Keratinocyte (primary cell): ENCODE data around the gene PSMB2. TPM values are rescaled to one million over a fixed set of nuclear protein-coding genes. Genes with fewer than 3 reads are reported as not detected.
A peak's percentile ranks its signal among the peaks of the same experiment; 100 is the strongest.

Source experiments
- DNase-seq: peaks from one replicate; pipeline ENCODE4 v3.0.0-alpha.2; 2011; ENCODE audit warnings: low read depth, missing footprints, low spot score
- FAIRE-seq: peaks from 2 replicates; lab custom pipeline; 2011; peaks lifted over from hg19 to GRCh38; lab: Jason Lieb, UNC
- H2AFZ ChIP-seq: 2 replicates; pipeline ENCODE4 v1.6.0; 2012; ENCODE audit warnings: low read length, control low read depth, inconsistent platforms; ENCODE audit not compliant: control insufficient read depth
- H3K27ac ChIP-seq: 2 replicates; pipeline ENCODE4 v1.5.1; 2011; ENCODE audit warnings: low read length; ENCODE audit not compliant: control insufficient read depth, insufficient read depth
- H3K27me3 ChIP-seq: 3 replicates; pipeline ENCODE4 v1.6.0; 2011; ENCODE audit warnings: low read length; ENCODE audit not compliant: control insufficient read depth, insufficient read depth; ENCODE audit errors: extremely low read depth
- H3K36me3 ChIP-seq, 2 experiments: 2 replicates in 1 of 2; 3 replicates in 1 of 2; pipeline ENCODE4 v1.5.1; 2011; ENCODE audit warnings: low read length in 2 of 2, mild to moderate bottlenecking in 1 of 2; ENCODE audit not compliant: control insufficient read depth in 2 of 2, insufficient read depth in 2 of 2; ENCODE audit errors: extremely low read depth in 1 of 2
- H3K4me1 ChIP-seq: 3 replicates; pipeline ENCODE4 v1.5.1; 2011; ENCODE audit warnings: low read length; ENCODE audit not compliant: control insufficient read depth, insufficient read depth; ENCODE audit errors: extremely low read depth
- H3K4me2 ChIP-seq: 3 replicates; pipeline ENCODE4 v1.6.0; 2011; ENCODE audit warnings: low read depth, low read length; ENCODE audit not compliant: control insufficient read depth, insufficient read depth; ENCODE audit errors: extremely low read depth
- H3K4me3 ChIP-seq, 3 experiments: fragments of 200-600 bp in 1 of 3; sonication (generic) in 1 of 3; 2 replicates in 2 of 3; 3 replicates in 1 of 3; pipeline ENCODE4 v1.5.1; 2011 to 2016; ENCODE audit warnings: low read length in 3 of 3, mild to moderate bottlenecking in 3 of 3, control low read depth in 2 of 3, inconsistent platforms in 1 of 3, low read depth in 1 of 3, mixed read lengths in 1 of 3, mixed run types in 1 of 3, moderate library complexity in 1 of 3; ENCODE audit not compliant: control insufficient read depth in 2 of 3, insufficient read depth in 2 of 3; ENCODE audit errors: extremely low read depth in 1 of 3
- H3K79me2 ChIP-seq: 2 replicates; pipeline ENCODE4 v1.6.0; 2012; ENCODE audit warnings: low read length; ENCODE audit not compliant: control insufficient read depth, insufficient read depth
- H3K9ac ChIP-seq: 3 replicates; pipeline ENCODE4 v1.6.0; 2011; ENCODE audit warnings: low read length; ENCODE audit not compliant: control insufficient read depth, insufficient read depth; ENCODE audit errors: extremely low read depth
- H3K9me1 ChIP-seq: 3 replicates; pipeline ENCODE4 v1.6.0; 2011; ENCODE audit warnings: low read length; ENCODE audit not compliant: control insufficient read depth, insufficient read depth; ENCODE audit errors: extremely low read depth
- H3K9me3 ChIP-seq: 2 replicates; pipeline ENCODE4 v1.5.1; 2012; ENCODE audit warnings: low read depth, low read length; ENCODE audit not compliant: control insufficient read depth
- H4K20me1 ChIP-seq: 3 replicates; pipeline ENCODE4 v1.6.0; 2011; ENCODE audit warnings: low read length; ENCODE audit not compliant: control insufficient read depth, insufficient read depth; ENCODE audit errors: extremely low read depth
- CTCF ChIP-seq, 3 experiments: IDR thresholded peaks in 1 of 3; conservative IDR thresholded peaks in 1 of 3; optimal IDR thresholded peaks in 1 of 3; 2 replicates in 2 of 3; 3 replicates in 1 of 3; pipeline versions ENCODE3 to v1.5.1; 2011; ENCODE audit warnings: low read length in 3 of 3, mild to moderate bottlenecking in 3 of 3, moderate library complexity in 2 of 3, control low read depth in 1 of 3, inconsistent platforms in 1 of 3; ENCODE audit not compliant: insufficient read depth in 2 of 3; ENCODE audit errors: extremely low read depth in 1 of 3
- EZH2 ChIP-seq: IDR thresholded peaks from one replicate; pipeline ENCODE4 v1.6.1; 2012; ENCODE audit warnings: inconsistent platforms, mild to moderate bottlenecking, low read length, moderate library complexity
- dilution Hi-C: fragments of 300-500 bp; cut with MboI; formaldehyde crosslinking; loops from one replicate; pipeline ENCODE4 v1.7.0; 2020; ENCODE audit warnings: low sequenced_read_pairs; ENCODE audit not compliant: extremely low pct_ligation_motif_present
- polyA plus RNA-seq, 5 experiments: library from polyadenylated mRNA; depleted of rRNA in 3 of 5; stranded (reverse) in 3 of 5; stranded (forward) in 1 of 5; unstranded in 1 of 5; fragments of >200 nt; gene quantifications; 1 replicate in 1 of 5; 2 replicates in 3 of 5; 3 replicates in 1 of 5; pipeline versions ENCODE4 v1.2.1 to v1.2.3, GENCODE V29; 2011 to 2012; ENCODE audit warnings: missing spikeins in 2 of 5, low read depth in 1 of 5, low replicate concordance in 1 of 5

PSMB2 gene
- polyA plus RNA-seq, 1 donor (not counting 4 experiments of a cell fraction or from before 2014, with no cell fraction given) = 108 TPM

- H3K4me2 ChIP-seq = peak overlapping the region; percentile 86
- H3K9me1 ChIP-seq = no peaks in the 10 kb centered on the region
- H3K9me3 ChIP-seq = no peaks in the 10 kb centered on the region
- peak overlapping the region; percentile 71 to 95 (median 89) for H3K4me3 ChIP-seq
- H3K36me3 ChIP-seq = no peaks in the 10 kb centered on the region
- peaks cover 7% of the 10 kb centered on the region for H3K27me3 ChIP-seq
- dilution Hi-C loops = no loop called here
- H2AFZ ChIP-seq = peak overlapping the region; percentile 94
- peaks cover 3% of the 10 kb centered on the region for H4K20me1 ChIP-seq
- peak overlapping the region; percentile 99 for H3K27ac ChIP-seq
- H3K9ac ChIP-seq = peak overlapping the region; percentile 99
- DNase-seq (no peak), FAIRE-seq (no peak)
- H3K4me1 ChIP-seq = peaks cover 13% of the 10 kb centered on the region
- TF ChIP-seq EZH2 (no peak), CTCF (optimal IDR thresholded peaks at IDR 0.05 in 1 of 3, IDR thresholded peaks at IDR 0.05 in 1 of 3, conservative IDR thresholded peaks at IDR 0.05 in 1 of 3; ENCODE audit: extremely low read depth in 1 of 3, insufficient read depth in 2 of 3, low read length in 3 of 3) (no peak)
- H3K79me2 ChIP-seq = peaks cover 36% of the 10 kb centered on the region
Measured at GRCh38 chr1:35642471-35642955, 1.2 kb upstream of the PSMB2 start.

GRCh38 chr1:35640380-35641232, 720 bp downstream of the PSMB2 start:
- dilution Hi-C loops = no loop called here
- Histone ChIP-seq H4K20me1 (peaks cover 3% of the 10 kb centered on the region), H3K9me1 (no peaks in the 10 kb centered on the region), H2AFZ (peak overlapping the region; percentile 52), H3K9me3 (no peaks in the 10 kb centered on the region), H3K79me2 (peaks cover 54% of the 10 kb centered on the region), H3K9ac (peak overlapping the region; percentile 99), H3K27me3 (peaks cover 5% of the 10 kb centered on the region), H3K4me1 (peaks cover 18% of the 10 kb centered on the region), H3K4me2 (peak overlapping the region; percentile 86), H3K4me3 (peak overlapping the region; percentile 89 to 98 (median 95)), H3K36me3 (peaks cover 2 to 7% of the 10 kb centered on the region in 2 experiments), H3K27ac (peak overlapping the region; percentile 99)
- DNase-seq (no peak), FAIRE-seq (no peak)
- TF ChIP-seq EZH2 (no peak), CTCF (optimal IDR thresholded peaks at IDR 0.05 in 1 of 3, IDR thresholded peaks at IDR 0.05 in 1 of 3, conservative IDR thresholded peaks at IDR 0.05 in 1 of 3; ENCODE audit: extremely low read depth in 1 of 3, insufficient read depth in 2 of 3, low read length in 3 of 3) (no peak)
